Middle frontal gyrus (tissue), 1 donor: ENCODE results near the gene KIF6.

Experiments used
- DNase-seq: peaks from one replicate; pipeline ENCODE4 v3.0.0-alpha.2; 2015; ENCODE audit warnings: low spot score; ENCODE audit errors: extremely low spot score

The KIF6 gene

DNA sequence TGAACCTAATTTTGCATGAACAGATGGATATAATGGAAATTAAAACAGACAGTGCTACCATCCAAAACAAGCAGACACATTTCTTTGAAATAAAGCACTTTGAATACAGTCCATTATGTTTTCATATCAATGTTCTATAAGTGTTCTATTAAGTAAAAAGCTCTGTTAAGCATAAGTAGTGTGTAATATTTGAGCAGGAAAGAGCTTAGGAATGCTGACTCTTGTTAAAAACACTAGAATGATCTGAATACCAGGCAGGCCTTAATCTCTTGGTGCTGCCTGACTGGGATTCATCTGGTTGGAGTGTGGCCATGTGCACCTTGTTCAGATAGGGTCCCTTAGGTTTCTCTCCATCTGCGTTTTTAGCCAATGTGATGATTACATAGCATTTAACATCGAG, 130.9 kb downstream of the KIF6 start:
- DNase-seq, result no peak

- DNase-seq, result no peak
These were observed 131.6 kb downstream of the KIF6 start for GRCh38 chr6:39593646-39594045.

DNA sequence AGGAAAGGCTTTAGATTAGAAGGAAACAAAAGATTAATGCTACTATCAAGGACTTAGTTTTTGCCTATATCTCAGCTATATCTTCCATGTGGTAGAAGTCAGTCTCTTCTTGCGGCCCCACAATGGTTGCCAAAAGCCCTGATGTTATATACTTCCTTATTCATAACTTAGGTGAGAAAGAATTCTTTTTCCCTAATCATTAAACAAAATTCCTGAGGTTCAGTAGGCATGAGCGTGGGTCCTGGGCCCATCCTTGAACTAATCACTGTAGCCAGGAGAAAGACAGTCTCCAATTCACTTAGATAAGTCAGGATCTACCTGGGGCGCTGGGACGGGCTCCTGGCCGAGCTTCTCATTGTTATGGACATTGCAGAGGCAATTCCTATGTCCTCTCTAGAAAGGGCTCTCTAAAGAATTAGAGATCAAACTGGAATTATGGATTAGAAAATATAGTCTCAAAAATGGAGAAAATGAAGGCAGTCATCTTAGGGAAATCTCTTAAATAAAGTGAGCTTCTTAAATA, 134.3 kb downstream of the KIF6 start:
- DNase-seq, result no peak

- no peak for DNase-seq
These were observed 138.1 kb downstream of the KIF6 start for GRCh38 chr6:39587080-39587479.

- DNase-seq, result no peak
These were observed 139.6 kb downstream of the KIF6 start for GRCh38 chr6:39585641-39586040.

DNA sequence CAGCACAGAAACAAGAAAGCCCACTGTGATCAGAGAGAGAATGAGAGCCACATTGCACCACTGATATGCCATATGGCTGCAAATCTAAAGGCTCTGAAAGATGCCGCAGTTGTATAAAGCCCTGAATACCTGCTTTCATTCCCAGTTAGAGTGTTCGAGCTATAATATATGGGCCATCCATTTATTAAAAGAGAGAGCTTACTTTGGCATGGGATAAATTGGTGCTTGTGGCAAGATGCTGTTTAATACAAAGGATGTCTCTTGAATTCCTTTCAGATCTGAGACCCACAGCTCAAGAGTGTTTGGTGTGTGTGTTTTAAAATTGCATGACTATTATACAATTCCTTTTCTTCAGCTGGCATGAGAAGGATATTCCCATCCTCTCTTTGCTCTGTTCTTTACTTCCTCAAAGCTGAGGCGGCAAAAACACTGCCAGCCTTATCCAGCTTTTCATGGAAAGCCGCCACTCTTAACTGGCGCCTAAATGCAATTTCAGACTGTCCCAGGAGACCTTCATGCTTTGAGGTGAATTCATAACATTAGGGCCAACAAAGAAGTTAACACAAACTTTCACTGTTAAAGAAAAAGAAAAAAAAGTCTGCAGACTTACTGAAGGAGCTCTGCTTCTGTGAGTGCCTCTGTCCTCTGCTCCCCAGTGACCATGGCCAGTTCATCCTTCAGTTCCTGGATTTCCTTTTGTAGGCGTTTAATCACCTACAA, 147.6 kb downstream of the KIF6 start:
- DNase-seq, result no peak

GRCh38 chr6:39576556-39577303, 148.5 kb downstream of the KIF6 start:
- no peak for DNase-seq

DNA sequence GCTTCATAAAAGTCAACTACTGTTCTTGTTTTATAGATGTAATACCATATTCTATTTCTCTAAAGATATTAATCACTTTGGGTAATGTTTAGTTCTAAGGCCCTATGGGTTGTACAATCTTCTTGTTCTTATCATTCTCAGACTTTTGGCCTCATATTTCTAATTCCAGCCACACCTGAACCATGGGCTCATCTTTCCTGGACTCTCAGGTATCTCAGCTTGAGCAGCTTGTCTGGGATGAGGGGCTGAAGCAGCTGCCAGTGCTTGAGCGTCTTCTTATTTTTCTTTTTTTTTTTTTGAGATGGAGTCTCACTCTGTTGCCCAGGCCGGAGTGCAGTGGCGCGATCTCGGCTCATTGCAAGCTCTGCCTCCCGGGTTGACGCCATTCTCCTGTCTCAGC, 150.2 kb downstream of the KIF6 start:
- no peak for DNase-seq

DNA sequence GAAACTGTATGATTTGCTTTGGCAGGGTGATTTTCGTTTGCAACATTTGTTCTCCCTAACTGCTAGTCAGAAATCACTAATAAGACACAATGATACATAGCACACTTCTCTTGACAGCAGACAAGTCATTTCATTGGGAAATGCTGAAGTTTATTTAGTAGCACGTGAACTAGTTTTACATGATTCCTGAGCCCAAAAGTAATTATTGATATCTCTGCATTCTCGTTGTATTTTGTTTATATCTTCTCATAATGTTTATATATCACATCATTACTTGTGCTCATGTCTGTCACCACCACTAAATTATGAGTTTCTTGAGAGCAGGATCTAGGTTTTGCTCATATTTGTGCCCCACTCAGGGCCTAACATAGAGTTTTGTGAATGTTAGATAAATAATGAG, 151.7 kb downstream of the KIF6 start:
- DNase-seq, result no peak

GRCh38 chr6:39572661-39573340, 152.4 kb downstream of the KIF6 start:
- DNase-seq, result no peak

DNA sequence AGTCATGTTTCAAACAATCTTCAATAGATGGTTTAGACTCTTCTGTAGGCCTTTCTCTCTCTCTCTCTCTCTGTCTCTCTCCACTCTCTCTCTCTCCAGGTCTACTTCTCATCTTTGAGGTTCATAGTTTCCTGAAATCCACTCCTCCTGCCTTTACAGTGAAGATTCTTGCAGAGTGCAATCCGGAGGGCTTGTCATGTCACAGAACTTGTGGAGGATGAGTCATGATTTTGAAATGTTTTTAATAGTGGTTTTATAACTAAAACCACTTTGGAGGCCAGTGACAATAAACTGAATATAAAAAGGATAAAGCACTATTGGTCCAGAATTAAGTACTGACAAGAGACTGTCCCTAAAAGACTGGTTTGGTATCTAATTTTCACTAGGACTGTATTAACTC, 156.3 kb downstream of the KIF6 start:
- no peak for DNase-seq

DNA sequence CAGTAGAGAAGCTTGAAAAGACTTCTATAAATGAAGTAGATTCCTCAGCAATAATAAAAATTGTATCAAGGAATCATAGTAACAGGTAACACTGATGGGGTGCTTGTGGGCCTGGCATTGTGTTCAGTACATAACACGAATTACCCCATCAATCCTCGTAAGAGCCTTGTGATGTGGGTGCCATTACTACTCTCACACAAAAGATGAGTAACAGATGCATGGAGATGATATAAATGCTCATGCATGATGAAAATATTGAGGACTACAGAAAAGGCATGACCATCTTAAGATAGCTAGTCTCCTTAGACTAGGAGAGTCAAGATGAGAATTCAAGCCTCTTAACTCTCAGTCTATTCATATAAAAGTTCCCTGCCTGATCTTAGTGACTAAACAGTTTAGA, 158.1 kb downstream of the KIF6 start:
- DNase-seq, result no peak

DNA sequence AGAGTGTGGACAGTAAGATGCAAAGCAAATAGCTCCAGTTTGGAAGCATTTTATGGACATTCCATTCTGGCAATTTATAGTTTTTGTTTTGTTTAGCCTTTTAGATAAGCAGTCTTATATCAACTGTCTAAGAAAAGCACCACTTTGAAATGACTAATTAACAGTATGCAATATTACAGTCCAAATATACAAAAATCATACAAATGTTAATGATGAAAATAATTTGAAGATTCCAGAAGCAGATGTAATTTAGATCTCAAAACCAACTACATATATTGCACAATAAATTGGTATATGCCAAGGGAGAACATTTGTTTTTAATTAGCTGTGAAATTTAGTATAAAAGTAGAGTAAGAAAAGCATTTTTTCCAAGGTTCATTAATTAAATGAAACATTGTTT, 158.8 kb downstream of the KIF6 start:
- no peak for DNase-seq

GRCh38 chr6:39565956-39566355, 159.3 kb downstream of the KIF6 start:
- no peak for DNase-seq

DNA sequence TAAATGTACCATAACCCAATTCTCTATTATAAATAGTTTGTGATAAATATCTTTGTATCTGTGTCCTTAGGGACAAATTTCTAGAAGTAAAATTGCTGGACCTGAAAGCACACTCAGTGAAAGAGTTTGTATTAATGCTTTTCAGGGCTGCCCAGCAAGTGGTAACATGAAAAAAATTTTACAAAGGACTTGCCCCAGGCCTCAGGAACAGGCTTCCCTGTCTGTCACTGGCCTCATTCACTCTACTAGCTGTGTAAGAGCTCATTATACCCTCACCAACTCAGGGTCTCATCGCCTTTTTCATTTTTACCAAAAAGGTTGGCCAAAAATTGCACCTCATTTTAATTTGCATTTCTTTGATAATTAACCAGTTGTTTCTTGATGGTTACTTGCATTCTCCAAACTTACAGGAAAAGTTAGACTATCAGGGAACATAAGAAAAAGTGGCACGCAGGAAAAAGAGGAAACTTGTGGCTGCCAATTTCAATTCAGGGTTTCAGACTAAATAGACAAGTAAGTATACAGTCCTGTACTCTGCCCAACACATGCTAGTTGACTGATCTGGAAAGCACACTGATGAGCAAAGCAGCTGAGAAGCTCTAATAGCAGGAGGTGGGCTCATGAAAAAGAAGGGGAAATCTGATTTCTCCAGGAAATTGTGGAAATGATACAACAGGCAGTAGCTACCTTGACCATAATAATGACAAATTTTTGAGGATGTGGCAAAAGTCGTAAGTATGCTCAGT, 161.5 kb downstream of the KIF6 start:
- DNase-seq, result no peak

GRCh38 chr6:39561536-39562266, 163.5 kb downstream of the KIF6 start:
- no peak for DNase-seq

DNA sequence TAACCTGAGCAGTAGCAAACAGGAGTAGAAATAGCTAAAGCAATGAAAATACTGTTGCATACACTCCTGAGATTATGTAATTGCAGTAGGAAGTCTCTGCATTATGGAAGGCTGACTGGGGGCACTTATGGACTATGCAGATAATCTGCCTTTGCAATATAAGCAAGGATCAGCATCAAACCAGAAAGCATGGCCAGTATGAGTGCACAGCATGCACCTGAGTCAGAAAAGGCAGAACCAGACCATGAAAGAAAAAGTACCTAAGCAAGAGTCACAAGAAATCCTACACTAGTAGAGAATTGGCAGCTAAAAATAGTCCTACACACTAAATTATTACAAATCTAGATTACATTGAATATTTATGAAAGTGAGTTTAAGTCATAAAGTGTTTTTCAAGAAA, 164.3 kb downstream of the KIF6 start:
- no peak for DNase-seq

DNA sequence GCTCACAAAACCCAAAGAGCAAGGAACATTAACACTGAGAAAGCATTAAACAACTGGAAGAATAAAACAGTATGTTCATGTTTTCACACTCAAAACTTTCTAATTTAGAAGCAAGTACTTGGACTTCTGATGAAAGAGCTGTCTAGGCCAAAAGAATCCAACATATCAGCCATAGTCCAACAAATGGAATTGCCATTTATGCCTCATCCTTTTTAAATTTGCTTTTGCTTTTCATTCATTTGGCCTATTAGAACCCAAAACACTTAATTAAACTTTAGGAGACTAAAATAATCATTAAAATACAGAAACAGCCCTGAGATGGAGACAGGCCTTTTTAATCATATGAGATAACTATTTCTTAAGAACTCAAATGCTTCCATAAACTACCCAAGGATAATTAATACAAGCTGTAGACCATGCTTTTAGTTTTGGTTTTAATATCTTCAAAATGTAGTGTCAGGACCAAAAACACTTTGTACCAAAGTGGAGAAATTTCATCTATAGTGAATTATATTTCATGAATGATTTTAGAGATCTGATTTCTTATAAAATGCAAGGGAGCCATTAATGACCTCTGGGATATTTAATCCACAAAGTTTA, 166.5 kb downstream of the KIF6 start:
- no peak for DNase-seq

DNA sequence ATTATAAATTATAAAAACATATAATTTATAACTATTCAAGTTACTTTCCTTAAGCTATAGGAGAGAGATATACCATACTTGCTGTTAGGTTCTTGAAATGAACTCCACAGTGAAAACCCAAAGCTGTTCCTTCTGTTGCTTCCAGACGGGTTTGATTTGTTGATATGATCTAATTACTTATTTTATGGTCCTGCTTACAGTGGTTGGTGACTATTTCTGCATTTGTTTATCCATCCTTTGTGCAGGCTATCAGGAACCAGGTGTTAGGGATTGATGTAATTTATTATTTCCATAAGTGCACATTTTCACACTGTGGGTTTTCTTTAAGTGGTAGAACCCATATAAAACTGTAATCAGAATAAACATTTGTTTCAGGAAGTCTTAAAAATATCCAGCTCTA, 167.1 kb downstream of the KIF6 start:
- no peak for DNase-seq

- DNase-seq, result no peak
These were observed 170.1 kb downstream of the KIF6 start for GRCh38 chr6:39555136-39555535.
